ENCODE data around the gene OR1L6.

The OR1L6 gene

DNA sequence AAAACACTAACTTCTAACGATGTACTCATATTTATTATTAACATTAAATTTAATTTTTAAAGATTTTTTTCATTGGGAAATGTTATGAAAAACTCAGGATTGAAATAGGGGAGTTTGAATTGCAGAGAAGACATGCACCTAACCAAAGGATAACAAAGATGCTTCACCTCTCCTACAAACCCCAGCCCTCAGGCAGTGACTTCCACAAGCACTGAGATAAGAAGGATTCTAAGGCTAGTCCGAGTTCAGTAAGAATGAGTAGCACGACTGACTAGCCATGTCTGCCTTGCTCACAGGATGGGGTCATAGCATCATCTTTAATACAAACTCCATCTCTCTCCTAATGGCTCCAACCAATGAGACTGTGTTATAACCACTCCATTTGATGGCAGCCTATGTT lies 39.6 kb downstream of the OR1L6 start:
- Histone ChIP-seq H3K4me1 (ENCODE audit: control insufficient read depth, insufficient read depth, low read length) (no peaks in the 10 kb centered on the region), H3K9ac (ENCODE audit: low read length) (no peak overlapping the region), H3K36me3 (ENCODE audit: control insufficient read depth, insufficient read depth, low read length) (no peaks in the 10 kb centered on the region), H3K27ac (ENCODE audit: low read depth, low read length) (no peak overlapping the region), H3K9me3 (ENCODE audit: control insufficient read depth, insufficient read depth, low read depth, low read length) (no peaks in the 10 kb centered on the region), H3K27me3 (ENCODE audit: control insufficient read depth, insufficient read depth, low read length) (no peaks in the 10 kb centered on the region; the same call in 1 of the 2 replicates), H3K4me3 (ENCODE audit: low read depth, low read length) (no peak overlapping the region)

GRCh38 chr9:122785269-122785668 lies 43.2 kb downstream of the OR1L6 start:
- Histone ChIP-seq H3K9me3 (ENCODE audit: control insufficient read depth, insufficient read depth, low read depth, low read length) (no peaks in the 10 kb centered on the region), H3K27me3 (ENCODE audit: control insufficient read depth, insufficient read depth, low read length) (no peaks in the 10 kb centered on the region), H3K4me3 (ENCODE audit: low read depth, low read length) (no peak overlapping the region), H3K4me1 (ENCODE audit: control insufficient read depth, insufficient read depth, low read length) (no peaks in the 10 kb centered on the region), H3K9ac (ENCODE audit: low read length) (no peak overlapping the region), H3K27ac (ENCODE audit: low read depth, low read length) (no peak overlapping the region), H3K36me3 (ENCODE audit: control insufficient read depth, insufficient read depth, low read length) (no peaks in the 10 kb centered on the region)

DNA sequence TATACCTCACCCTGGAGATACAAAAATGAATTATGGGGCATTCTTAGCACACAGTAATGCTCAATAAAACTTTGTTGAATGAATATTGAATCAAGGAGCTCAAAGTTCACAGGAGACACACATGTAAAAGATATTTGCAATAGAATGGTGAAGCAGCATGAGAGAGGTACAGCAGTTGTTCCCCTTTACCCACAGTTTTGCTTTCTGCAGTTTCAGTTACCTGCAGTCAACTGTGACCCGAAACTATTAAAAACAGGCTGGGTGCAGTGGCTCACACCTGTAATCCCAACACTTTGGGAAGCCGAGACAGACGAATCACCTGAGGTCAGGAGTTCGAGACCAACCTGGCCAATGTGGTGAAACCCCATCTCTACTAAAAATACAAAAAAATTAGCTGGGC lies 44.2 kb downstream of the OR1L6 start:
- Histone ChIP-seq H3K27me3 (ENCODE audit: control insufficient read depth, insufficient read depth, low read length) (no peaks in the 10 kb centered on the region), H3K36me3 (ENCODE audit: control insufficient read depth, insufficient read depth, low read length) (no peaks in the 10 kb centered on the region), H3K4me1 (ENCODE audit: control insufficient read depth, insufficient read depth, low read length) (no peaks in the 10 kb centered on the region), H3K9ac (ENCODE audit: low read length) (no peak overlapping the region), H3K27ac (ENCODE audit: low read depth, low read length) (no peak overlapping the region), H3K4me3 (ENCODE audit: low read depth, low read length) (no peak overlapping the region), H3K9me3 (ENCODE audit: control insufficient read depth, insufficient read depth, low read depth, low read length) (no peaks in the 10 kb centered on the region)

GRCh38 chr9:122788831-122789230 lies 46.7 kb downstream of the OR1L6 start, which contains the start of gene OR5C1:
Gene OR5C1 (plus strand): TSS chr9:122788933. CDS start chr9:122788933, 0 bp downstream.
- Histone ChIP-seq H3K27me3 (ENCODE audit: control insufficient read depth, insufficient read depth, low read length) (no peaks in the 10 kb centered on the region), H3K27ac (ENCODE audit: low read depth, low read length) (no peak within 1 kb of the TSS), H3K4me3 (ENCODE audit: low read depth, low read length) (no peak within 1 kb of the TSS), H3K9ac (ENCODE audit: low read length) (no peak within 1 kb of the TSS), H3K4me1 (ENCODE audit: control insufficient read depth, insufficient read depth, low read length) (no peaks in the 10 kb centered on the region), H3K9me3 (ENCODE audit: control insufficient read depth, insufficient read depth, low read depth, low read length) (no peaks in the 10 kb centered on the region), H3K36me3 (ENCODE audit: control insufficient read depth, insufficient read depth, low read length) (no peaks in the 10 kb centered on the region)

DNA sequence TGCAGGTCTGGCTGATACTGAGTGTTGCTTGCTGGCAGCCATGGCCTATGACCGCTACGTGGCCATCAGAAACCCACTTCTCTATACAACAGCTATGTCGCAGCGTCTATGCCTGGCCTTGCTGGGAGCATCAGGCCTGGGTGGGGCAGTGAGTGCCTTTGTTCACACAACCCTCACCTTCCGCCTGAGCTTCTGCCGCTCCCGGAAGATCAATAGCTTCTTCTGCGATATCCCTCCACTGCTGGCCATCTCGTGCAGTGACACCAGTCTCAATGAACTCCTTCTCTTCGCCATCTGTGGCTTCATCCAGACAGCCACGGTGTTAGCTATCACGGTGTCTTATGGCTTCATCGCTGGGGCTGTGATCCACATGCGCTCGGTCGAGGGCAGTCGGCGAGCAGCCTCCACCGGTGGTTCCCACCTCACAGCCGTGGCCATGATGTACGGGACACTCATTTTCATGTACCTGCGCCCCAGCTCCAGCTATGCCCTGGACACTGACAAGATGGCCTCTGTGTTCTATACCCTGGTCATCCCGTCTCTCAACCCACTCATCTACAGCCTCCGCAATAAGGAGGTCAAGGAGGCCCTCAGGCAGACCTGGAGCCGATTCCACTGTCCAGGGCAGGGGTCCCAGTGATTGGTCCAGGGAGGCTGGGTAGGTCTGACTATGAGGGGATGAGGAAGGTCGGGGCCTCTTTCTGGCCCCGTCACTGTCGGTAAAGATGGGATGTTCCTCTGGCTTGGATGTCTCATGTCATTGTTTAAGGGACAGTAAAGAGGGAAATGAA lies 47.3 kb downstream of the OR1L6 start:
- H3K27me3 ChIP-seq (ENCODE audit: control insufficient read depth, insufficient read depth, low read length), result no peaks in the 10 kb centered on the region
- no peaks in the 10 kb centered on the region for H3K4me1 ChIP-seq (ENCODE audit: control insufficient read depth, insufficient read depth, low read length)
- H3K36me3 ChIP-seq (ENCODE audit: control insufficient read depth, insufficient read depth, low read length), result no peaks in the 10 kb centered on the region
- no peak overlapping the region for H3K9ac ChIP-seq (ENCODE audit: low read length)
- H3K27ac ChIP-seq (ENCODE audit: low read depth, low read length), result no peak overlapping the region
- no peaks in the 10 kb centered on the region for H3K9me3 ChIP-seq (ENCODE audit: control insufficient read depth, insufficient read depth, low read depth, low read length)
- H3K4me3 ChIP-seq (ENCODE audit: low read depth, low read length), result no peak overlapping the region

GRCh38 chr9:122791872-122792669 lies 50.0 kb downstream of the OR1L6 start:
- H3K4me3 ChIP-seq (ENCODE audit: low read depth, low read length), result no peak overlapping the region
- H3K36me3 ChIP-seq (ENCODE audit: control insufficient read depth, insufficient read depth, low read length), result no peaks in the 10 kb centered on the region
- no peak overlapping the region for H3K9ac ChIP-seq (ENCODE audit: low read length)
- no peaks in the 10 kb centered on the region for H3K9me3 ChIP-seq (ENCODE audit: control insufficient read depth, insufficient read depth, low read depth, low read length)
- H3K4me1 ChIP-seq (ENCODE audit: control insufficient read depth, insufficient read depth, low read length), result no peaks in the 10 kb centered on the region
- H3K27ac ChIP-seq (ENCODE audit: low read depth, low read length), result no peak overlapping the region
- no peaks in the 10 kb centered on the region for H3K27me3 ChIP-seq (ENCODE audit: control insufficient read depth, insufficient read depth, low read length)

DNA sequence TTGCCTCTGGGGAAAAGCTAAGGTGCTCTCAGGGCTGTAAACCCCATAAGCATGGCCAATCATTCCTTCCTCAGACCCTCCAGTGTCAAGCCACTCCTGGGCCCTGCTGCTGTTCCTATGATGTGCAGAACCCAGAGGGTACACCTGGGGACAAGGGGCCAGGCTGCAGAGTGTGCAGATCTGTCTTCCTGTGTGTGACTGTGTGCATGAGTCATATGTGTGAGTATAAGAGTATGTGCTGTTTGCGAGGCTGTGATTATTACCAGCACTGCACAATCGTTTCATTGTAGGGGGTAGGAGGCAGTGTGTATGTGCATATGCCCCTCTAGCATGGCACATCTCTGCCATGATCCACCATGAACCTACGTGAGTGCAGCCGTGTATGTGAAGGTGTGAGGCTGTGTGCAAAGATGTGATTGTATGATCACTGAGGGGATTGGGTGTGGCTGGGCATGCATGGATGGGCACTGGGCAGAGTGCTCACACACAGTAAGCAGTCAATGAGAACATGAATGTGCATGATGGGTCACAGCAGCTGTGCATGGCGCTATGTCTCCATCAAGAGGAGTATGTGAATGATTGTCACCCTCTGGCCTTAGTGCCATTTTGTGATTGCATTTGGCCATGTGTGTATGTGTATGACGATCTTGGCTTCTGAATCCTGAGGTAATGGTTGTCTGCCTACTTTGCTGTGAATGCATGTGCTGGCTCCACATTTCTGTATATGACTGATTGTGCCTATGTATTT lies 55.4 kb downstream of the OR1L6 start:
- Histone ChIP-seq H3K9ac (ENCODE audit: low read length) (no peak overlapping the region), H3K4me3 (ENCODE audit: low read depth, low read length) (no peak overlapping the region), H3K4me1 (ENCODE audit: control insufficient read depth, insufficient read depth, low read length) (no peaks in the 10 kb centered on the region), H3K27ac (ENCODE audit: low read depth, low read length) (no peak overlapping the region), H3K9me3 (ENCODE audit: control insufficient read depth, insufficient read depth, low read depth, low read length) (no peaks in the 10 kb centered on the region), H3K36me3 (ENCODE audit: control insufficient read depth, insufficient read depth, low read length) (no peaks in the 10 kb centered on the region), H3K27me3 (ENCODE audit: control insufficient read depth, insufficient read depth, low read length) (peaks cover 2% of the 10 kb centered on the region; the same call in 1 of the 2 replicates)

Measured in HUES6 (cell line).